Brain microvascular endothelial cell (primary cell): ENCODE data around the gene KCNQ1OT1.
A peak's percentile ranks its signal among the peaks of the same experiment; 100 is the strongest.

Experiments
- DNase-seq: peaks from one replicate; pipeline ENCODE4 v3.0.0-alpha.2; 2020
- H3K27ac ChIP-seq: fragments of 250-450 bp; sonication (Bioruptor Pico); 2 replicates; pipeline ENCODE4 v1.5.1; 2020; ENCODE audit warnings: mild to moderate bottlenecking, moderate library complexity
- H3K27me3 ChIP-seq: fragments of 250-450 bp; sonication (Bioruptor Pico); replicated peaks from 2 replicates; pipeline ENCODE4 v1.5.1; 2020; ENCODE audit warnings: mild to moderate bottlenecking
- H3K36me3 ChIP-seq: fragments of 250-450 bp; sonication (Bioruptor Pico); replicated peaks from 2 replicates; pipeline ENCODE4 v1.5.1; 2020; ENCODE audit warnings: mild to moderate bottlenecking
- H3K4me3 ChIP-seq: 2 replicates; pipeline ENCODE4 v1.5.1; 2011; ENCODE audit warnings: low read depth, mild to moderate bottlenecking, control low read depth, low read length, moderate library complexity
- in situ Hi-C: cut with HindIII; loops from 2 replicates; pipeline ENCODE4 v1.10.0; 2017; ENCODE audit warnings: low sequenced_read_pairs, low pct_ligation_motif_present
- TF ChIP-seq, protein P1 (sequence below): IDR thresholded peaks from 2 replicates; pipeline ENCODE4 v1.5.1; 2011; ENCODE audit warnings: low read depth, mild to moderate bottlenecking, moderate library complexity, low read length, control low read depth, inconsistent platforms; ENCODE audit errors: missing control alignments

The KCNQ1OT1 gene

GRCh38 chr11:2694495-2694894 is 5.3 kb downstream of the KCNQ1OT1 start:
- in situ Hi-C loops: no loop called here
- TF ChIP-seq, protein P1, sequence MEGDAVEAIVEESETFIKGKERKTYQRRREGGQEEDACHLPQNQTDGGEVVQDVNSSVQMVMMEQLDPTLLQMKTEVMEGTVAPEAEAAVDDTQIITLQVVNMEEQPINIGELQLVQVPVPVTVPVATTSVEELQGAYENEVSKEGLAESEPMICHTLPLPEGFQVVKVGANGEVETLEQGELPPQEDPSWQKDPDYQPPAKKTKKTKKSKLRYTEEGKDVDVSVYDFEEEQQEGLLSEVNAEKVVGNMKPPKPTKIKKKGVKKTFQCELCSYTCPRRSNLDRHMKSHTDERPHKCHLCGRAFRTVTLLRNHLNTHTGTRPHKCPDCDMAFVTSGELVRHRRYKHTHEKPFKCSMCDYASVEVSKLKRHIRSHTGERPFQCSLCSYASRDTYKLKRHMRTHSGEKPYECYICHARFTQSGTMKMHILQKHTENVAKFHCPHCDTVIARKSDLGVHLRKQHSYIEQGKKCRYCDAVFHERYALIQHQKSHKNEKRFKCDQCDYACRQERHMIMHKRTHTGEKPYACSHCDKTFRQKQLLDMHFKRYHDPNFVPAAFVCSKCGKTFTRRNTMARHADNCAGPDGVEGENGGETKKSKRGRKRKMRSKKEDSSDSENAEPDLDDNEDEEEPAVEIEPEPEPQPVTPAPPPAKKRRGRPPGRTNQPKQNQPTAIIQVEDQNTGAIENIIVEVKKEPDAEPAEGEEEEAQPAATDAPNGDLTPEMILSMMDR: no peak
- no peak overlapping the region for H3K27ac ChIP-seq
- no peak for DNase-seq
- no peaks in the 10 kb centered on the region for H3K36me3 ChIP-seq
- H3K27me3 ChIP-seq: no peaks in the 10 kb centered on the region
- H3K4me3 ChIP-seq: no peak overlapping the region

- in situ Hi-C loops: no loop called here
- Histone ChIP-seq H3K4me3 (no peak overlapping the region), H3K27me3 (no peaks in the 10 kb centered on the region), H3K27ac (no peak overlapping the region), H3K36me3 (no peaks in the 10 kb centered on the region)
- TF ChIP-seq, protein P1: no peak
- DNase-seq: no peak
Observed at GRCh38 chr11:2693271-2694261, 6.2 kb downstream of the KCNQ1OT1 start.

- in situ Hi-C loops: no loop called here
- no peaks in the 10 kb centered on the region for H3K36me3 ChIP-seq
- H3K27ac ChIP-seq: no peak overlapping the region
- H3K4me3 ChIP-seq: no peak overlapping the region
- no peak for DNase-seq
- TF ChIP-seq, protein P1: peak; percentile 52
- no peaks in the 10 kb centered on the region for H3K27me3 ChIP-seq
Observed at GRCh38 chr11:2691991-2692875, 7.6 kb downstream of the KCNQ1OT1 start.

DNA sequence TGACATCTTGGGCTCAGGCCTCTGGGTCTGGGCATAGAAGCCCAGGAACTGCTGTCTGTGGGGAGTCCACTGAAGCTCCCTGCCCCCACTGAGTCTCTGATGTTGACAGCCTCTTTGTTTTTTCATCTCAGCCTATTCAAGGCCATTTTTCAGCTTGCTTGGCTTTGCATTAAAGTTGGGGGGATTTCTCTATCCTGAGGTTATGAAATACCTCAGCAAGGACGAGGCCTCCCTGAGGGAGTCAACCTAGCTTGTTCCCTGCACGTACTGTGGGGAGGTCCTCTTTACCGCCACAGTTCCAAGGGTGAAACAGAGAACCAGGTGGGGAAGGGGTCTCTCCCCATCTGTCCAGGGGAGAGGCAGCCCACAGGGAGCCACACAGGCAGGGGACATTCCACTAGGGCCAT is 8.4 kb downstream of the KCNQ1OT1 start:
- Histone ChIP-seq H3K27me3 (no peaks in the 10 kb centered on the region), H3K27ac (no peak overlapping the region), H3K4me3 (no peak overlapping the region), H3K36me3 (no peaks in the 10 kb centered on the region)
- no peak for DNase-seq
- in situ Hi-C loops: no loop called here
- TF ChIP-seq, protein P1: no peak

DNA sequence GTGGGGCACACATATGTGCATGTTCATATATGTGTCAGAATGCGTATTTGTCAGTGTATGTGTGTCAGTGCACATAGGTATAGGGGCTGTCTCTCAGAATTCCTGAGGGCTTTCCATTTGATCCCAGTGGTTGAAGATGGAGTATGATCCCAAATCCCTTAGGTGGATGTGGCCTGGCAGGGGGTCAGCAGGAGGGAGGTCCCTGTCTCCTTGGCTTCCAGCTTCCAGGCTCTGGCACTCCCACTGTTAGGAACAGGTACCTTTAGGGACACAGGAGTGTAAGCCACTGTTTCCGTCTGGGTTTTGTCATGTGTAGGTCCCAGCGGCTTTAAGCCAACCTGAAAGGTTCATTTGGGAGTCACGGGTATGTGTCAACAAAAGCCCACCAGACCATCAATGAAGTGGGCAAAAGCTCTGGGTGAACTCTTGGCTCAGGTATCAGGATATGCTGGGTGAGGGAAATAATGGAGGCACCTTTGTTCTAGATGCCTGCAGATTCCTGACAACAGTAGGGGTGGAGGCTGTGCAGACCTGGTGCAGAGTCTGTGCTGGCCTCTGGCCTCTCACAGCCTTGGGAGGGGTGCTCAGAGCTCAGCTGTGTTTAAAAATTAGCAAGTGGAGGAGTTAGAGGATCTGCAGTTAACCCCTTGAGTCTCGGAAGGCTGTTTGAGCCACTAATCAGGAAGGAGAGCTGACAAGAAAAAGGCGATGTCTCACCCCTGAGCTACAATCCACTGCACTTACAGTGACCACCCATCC is 9.0 kb downstream of the KCNQ1OT1 start:
- Histone ChIP-seq H3K27ac (no peak overlapping the region), H3K27me3 (no peaks in the 10 kb centered on the region), H3K4me3 (no peak overlapping the region), H3K36me3 (no peaks in the 10 kb centered on the region)
- TF ChIP-seq, protein P1: no peak
- DNase-seq: no peak
- in situ Hi-C loops: no loop called here
